ENCODE measurements around the gene PLEK2.
"Not testable (repeated sequence)": the region's sequence is repeated elsewhere in the genome, so short reads cannot be mapped to it uniquely, and the experiment has no call there.

PLEK2 gene

GRCh38 chr14:67410313-67410712, 1.7 kb downstream of the PLEK2 start:
- DNase-seq (ENCODE audit: low read depth in 1 of 2, low spot score in 1 of 2) = no peak
- H3K27ac ChIP-seq (replicated peaks) = no peak overlapping the region
- TF ChIP-seq REST (IDR thresholded peaks at IDR 0.05; ENCODE audit: insufficient replicate concordance, low read depth) (no peak), GABPA (IDR thresholded peaks at IDR 0.05; ENCODE audit: low read depth) (no peak), POLR2AphosphoS5 (IDR thresholded peaks at IDR 0.05; ENCODE audit: low read depth) (no peak), CTCF (IDR thresholded peaks at IDR 0.05; ENCODE audit: insufficient read depth, low read length) (no peak), SPI1 (IDR thresholded peaks at IDR 0.05; ENCODE audit: borderline replicate concordance, low read depth) (no peak)
- no peaks in the 10 kb centered on the region for H3K27me3 ChIP-seq (ENCODE audit: insufficient read depth, poor library complexity, severe bottlenecking)
- no peak overlapping the region for H3K4me3 ChIP-seq (replicated peaks; ENCODE audit: insufficient read depth, low read length)

DNA sequence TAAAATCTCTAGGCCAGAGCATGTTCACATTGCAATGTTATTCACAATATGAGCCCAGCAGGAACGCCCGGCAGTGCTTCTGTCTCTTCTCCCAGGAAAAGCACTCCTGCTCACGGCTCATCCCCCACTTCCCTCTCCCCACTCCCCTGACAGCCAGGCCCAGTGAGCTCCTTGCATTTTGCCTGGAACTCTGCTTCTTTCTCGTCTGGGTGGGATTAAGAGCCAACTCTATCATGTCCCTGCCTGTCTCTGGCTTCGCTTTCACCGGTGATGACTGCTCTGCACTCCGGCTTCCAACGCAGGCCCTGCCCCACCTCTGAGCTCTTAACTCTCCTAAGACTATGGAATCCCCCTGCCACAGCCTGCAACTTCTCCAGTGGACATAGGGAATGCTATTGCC, 2.5 kb downstream of the PLEK2 start:
- H3K27me3 ChIP-seq (ENCODE audit: insufficient read depth, poor library complexity, severe bottlenecking) = no peaks in the 10 kb centered on the region

GRCh38 chr14:67408122-67408801, 3.7 kb downstream of the PLEK2 start:
- not testable (repeated sequence) for DNase-seq (ENCODE audit: low read depth in 1 of 2, low spot score in 1 of 2); H3K27ac ChIP-seq (replicated peaks); H3K4me3 ChIP-seq (replicated peaks; ENCODE audit: insufficient read depth, low read length); H3K27me3 ChIP-seq (ENCODE audit: insufficient read depth, poor library complexity, severe bottlenecking)

More for the DNA sequence above, 2.5 kb downstream of the PLEK2 start:
- TF ChIP-seq CTCF (IDR thresholded peaks at IDR 0.05; ENCODE audit: insufficient read depth, low read length) = no peak
- no peak for TF ChIP-seq REST (IDR thresholded peaks at IDR 0.05; ENCODE audit: insufficient replicate concordance, low read depth)
- TF ChIP-seq GABPA (IDR thresholded peaks at IDR 0.05; ENCODE audit: low read depth) = no peak
- no peak for TF ChIP-seq POLR2AphosphoS5 (IDR thresholded peaks at IDR 0.05; ENCODE audit: low read depth)
- no peak for TF ChIP-seq SPI1 (IDR thresholded peaks at IDR 0.05; ENCODE audit: borderline replicate concordance, low read depth)
- no peak overlapping the region for H3K27ac ChIP-seq (replicated peaks)
- no peak overlapping the region for H3K4me3 ChIP-seq (replicated peaks; ENCODE audit: insufficient read depth, low read length)
- no peak for DNase-seq (ENCODE audit: low read depth in 1 of 2, low spot score in 1 of 2)

DNA sequence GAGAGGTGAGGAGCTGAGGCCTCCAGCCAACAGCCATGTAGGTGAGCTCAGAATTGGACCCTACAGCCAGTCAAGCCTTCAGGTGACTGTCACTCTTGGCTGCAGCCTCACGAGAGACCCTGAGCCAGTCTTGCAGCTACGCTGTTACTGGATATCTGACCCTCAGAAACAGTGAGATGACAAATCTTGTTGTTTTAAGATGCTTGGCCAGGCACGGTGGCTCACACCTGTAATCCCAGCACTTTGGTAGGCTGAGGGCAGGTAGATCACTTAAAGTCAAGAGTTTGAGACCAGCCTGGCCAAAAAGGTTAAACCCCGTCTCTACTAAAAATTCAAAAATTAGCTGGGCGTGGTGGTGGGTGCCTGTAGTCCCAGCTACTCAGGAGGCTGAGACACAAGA, 6.2 kb downstream of the PLEK2 start:
- no peak overlapping the region for H3K4me3 ChIP-seq (replicated peaks; ENCODE audit: insufficient read depth, low read length)
- TF ChIP-seq GABPA (IDR thresholded peaks at IDR 0.05; ENCODE audit: low read depth) = no peak
- no peak for TF ChIP-seq CTCF (IDR thresholded peaks at IDR 0.05; ENCODE audit: insufficient read depth, low read length)
- TF ChIP-seq SPI1 (IDR thresholded peaks at IDR 0.05; ENCODE audit: borderline replicate concordance, low read depth) = no peak
- TF ChIP-seq REST (IDR thresholded peaks at IDR 0.05; ENCODE audit: insufficient replicate concordance, low read depth) = no peak
- no peak for TF ChIP-seq POLR2AphosphoS5 (IDR thresholded peaks at IDR 0.05; ENCODE audit: low read depth)
- no peak overlapping the region for H3K27ac ChIP-seq (replicated peaks)
- DNase-seq (ENCODE audit: low read depth in 1 of 2, low spot score in 1 of 2) = no peak
- H3K27me3 ChIP-seq (ENCODE audit: insufficient read depth, poor library complexity, severe bottlenecking) = no peaks in the 10 kb centered on the region
